Activated CD4-positive, alpha-beta T cell treated with anti-CD3 and anti-CD28 coated beads for 24 hours (primary cell): ENCODE results near the gene HES7.
"Not testable (repeated sequence)": the region's sequence is repeated elsewhere in the genome, so short reads cannot be mapped to it uniquely, and the experiment has no call there.

ENCODE experiments used
- DNase-seq, 2 donors: peaks; one replicate each; pipeline ENCODE4 v3.0.0-alpha.2; 2020; ENCODE audit warnings: low read depth in 2 of 2

HES7 gene

GRCh38 chr17:8122422-8122923, 1.4 kb downstream of the HES7 start:
- no peak for DNase-seq

GRCh38 chr17:8121681-8122421, 2.1 kb downstream of the HES7 start:
- DNase-seq = no peak

DNA sequence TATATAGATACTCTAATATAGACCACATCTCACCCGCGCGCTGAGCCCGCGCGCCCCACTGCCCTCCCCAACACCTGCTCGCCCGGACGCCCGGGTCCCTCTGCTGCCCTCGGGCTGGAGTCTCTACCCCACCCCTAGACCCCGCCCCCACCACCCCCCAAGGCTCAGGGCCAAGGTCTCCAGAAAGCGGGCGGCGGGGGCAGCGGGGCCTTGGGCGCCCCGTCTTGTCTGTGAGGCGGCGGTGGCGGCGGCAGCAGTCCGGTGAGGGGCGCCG, 2.6 kb downstream of the HES7 start:
- no peak for DNase-seq

DNA sequence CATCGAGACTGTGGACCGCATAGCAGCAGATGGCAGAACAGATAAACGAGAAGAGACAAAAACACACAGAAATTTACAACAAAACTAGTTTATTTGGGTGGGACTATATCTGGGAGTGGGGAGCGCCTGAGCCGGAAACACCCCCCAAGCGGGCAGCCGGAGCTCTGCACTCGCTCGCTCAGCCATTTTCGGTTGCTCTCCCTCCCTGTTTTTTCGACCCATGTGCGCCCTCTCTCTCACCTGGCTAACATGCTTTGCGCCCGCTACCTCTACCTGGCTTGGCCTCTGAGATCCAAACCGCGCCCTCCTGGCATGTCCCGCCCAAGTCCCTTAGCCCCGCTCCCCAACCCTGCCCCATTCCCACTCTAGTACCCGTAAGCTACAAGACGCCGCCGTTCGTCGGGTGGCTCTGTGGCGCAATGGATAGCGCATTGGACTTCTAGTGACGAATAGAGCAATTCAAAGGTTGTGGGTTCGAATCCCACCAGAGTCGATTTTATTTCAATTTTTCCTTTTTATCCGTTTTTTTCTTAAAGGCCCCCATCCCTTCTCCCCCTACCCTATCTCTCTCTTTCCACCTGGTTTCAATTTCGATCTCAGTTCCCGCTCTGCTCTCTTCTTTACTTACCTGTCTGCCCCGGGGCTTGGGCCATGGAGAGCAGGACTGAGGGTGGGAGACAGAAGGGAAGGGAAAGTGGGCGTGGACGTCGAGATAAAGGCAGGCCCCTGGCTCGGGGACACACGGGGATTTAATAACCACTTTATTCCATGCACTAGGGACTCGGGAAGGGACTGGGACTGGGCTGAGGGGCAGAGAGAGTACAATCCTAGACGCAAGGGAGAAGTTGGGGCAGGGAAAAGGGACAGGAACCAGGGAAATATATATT, 3.1 kb downstream of the HES7 start:
- DNase-seq = peak; percentile 75 to 78

DNA sequence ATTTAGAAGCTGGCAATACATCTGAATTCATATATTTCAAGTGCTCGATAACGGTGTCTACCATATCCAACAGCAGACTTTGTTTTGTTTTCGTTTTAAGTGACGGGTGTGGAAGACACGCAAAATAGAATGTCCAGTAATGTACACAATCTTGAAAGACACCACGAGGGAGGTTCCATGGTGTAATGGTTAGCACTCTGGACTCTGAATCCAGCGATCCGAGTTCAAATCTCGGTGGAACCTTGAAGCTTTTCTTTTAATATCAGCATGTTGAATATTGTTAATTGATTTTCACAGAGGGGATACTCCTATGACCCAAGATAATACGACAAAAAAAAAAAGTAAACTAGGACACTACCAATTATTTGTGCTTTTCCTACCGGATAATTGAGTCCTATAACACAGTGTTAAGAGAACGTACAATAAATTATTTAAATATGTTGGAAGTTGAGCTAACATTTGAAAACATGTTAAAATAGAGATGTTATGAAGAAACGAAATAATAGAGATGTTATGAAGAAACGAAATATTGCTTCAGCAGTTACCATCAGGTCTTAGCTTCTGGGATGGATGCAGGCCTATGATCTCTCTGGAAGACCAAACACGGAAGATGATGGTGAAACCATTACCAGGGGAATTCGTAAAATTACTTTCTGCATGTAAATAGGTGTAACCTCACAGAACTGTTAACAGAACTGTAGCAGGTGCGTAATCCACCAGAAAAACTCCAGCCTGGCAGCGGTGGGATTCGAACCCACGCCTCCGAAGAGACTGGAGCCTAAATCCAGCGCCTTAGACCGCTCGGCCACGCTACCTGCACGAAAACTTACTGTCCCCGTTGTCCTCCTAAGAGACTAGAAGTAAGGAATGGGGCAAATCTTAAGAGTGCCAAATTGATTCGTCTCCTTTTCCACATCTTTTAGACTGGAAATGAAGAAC, 4.1 kb downstream of the HES7 start:
- DNase-seq = peak; percentile 88 to 94

- DNase-seq = peak; percentile 80 to 81
Observed at GRCh38 chr17:8118769-8119580, 4.9 kb downstream of the HES7 start.

DNA sequence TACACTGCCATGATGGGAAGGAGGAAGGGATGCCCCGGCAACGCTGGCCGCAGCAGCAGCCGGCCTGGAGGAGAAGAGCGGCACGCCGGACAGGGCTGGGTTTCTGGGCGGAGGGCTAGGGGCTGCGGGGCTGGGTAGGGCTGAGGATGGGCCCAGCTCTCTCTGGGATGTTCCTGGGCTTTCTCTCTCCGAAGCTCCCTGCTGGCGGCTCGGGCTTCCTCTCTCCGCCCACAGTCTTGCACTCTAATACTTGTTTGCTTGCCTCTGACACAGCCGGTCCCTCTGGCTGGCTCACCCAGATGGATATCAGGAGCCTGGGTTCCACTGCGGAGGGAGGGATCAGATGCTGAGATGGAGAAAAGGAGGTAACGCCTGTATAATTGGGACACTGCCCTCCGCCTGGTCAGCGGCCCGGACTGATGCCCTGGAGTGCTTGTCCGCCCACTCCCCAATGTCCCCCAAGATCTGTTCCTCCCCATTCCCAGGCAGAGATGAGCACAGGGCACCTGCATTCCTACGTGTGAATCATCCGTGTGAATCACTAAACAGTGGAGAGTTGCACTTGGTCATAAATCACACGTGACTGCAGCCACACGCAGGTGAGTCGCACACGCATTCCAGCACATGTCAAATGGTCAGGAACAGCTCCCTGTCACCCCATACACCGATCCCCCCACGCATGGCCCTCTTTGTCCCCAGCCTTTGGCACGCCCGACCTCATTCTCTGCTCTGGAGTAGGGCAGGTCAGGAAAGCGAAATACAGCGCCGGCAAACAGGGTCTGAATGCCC, 5.7 kb downstream of the HES7 start, which contains the start of gene ALOXE3:
Gene ALOXE3, minus strand, starts transcription at position 535 of the 789 bp plus-strand sequence. Its CDS starts 524 bp downstream, at position 11.
- no peak for DNase-seq

- no peak for DNase-seq
Observed at GRCh38 chr17:8117367-8117979, 6.4 kb downstream of the HES7 start.

DNA sequence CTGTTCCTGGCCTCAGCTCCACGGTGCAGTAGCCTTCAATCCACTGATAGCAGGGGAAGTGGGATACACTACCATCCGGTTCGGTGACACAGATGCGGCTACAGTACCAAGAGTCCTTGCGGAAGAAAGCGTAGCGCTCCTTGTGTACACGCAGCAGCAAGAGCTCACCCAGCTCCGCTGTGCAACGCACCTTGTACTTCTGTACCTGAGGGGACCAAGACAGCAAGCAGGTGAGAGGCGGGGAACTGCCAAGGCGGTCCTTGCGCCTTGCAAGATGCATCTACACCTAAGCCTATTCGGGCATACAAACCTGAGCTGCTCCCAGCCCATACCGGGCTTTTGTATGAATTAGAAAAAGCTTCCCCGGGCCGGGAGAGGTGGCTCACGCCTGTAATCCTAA, 7.1 kb downstream of the HES7 start:
- DNase-seq = no peak

DNA sequence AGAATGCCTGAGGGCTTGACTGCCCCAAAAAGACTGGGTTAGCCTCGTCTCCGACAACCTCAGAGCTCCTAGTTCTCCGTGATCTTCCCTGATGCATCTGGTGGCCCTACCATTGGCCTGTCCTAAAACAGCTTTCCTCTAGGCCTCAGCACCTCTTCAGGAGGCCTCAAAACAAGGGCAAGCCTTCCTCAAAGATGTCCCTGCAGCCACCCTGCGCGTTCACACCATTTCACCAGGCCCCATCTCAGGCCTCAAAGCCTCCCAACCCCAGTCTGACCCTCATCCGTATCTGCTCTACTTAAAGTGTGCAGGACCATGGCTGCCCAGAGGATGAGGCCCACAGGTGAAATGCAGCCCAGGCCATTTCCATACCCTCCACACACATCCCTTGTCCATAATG, 13.0 kb downstream of the HES7 start:
- DNase-seq = no peak

DNA sequence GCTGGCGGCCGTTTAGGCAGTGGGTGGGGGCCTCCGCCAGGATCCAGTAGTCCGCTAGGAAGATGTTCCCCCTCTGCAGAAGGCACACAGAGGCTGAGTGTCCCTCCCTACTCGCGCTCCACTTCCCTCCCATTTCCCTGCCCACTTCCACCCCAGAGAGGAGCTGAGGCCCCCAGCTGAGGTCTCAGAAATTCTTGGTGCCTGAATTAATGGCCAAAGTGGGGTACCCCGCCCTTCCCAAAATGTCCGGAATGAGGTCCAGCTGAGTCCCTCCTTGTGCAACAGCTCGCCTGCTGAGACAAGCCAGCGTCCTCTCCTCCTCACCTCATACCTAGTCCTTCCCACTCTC, 13.5 kb downstream of the HES7 start:
- no peak for DNase-seq

- DNase-seq = peak; percentile 71 to 78
Observed at GRCh38 chr17:8109661-8110455, 14.0 kb downstream of the HES7 start.

- no peak for DNase-seq
Observed at GRCh38 chr17:8108972-8109660, 14.8 kb downstream of the HES7 start.

GRCh38 chr17:8106980-8107379, 16.9 kb downstream of the HES7 start:
- not testable (repeated sequence) for DNase-seq

GRCh38 chr17:8105957-8106398, 17.9 kb downstream of the HES7 start:
- no peak for DNase-seq

DNA sequence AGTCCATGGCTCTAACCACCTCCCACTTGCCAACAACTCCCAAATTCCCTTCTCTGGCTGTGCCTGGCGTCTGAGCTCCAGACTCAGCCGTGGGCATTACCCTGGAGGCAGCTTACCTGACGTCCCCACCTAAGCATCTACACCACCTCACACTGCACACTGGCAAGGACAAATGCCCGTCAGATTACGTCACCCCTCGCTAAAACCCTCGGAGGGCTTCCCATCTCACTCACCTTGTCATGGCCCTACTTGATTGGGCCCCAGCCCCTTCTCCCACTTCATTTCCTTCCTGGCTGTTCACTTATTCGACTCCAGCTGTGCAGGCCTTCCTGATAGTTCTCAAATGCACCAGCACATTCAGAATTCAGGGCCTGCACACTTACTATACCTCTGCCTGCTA, 19.0 kb downstream of the HES7 start:
- DNase-seq = no peak

DNA sequence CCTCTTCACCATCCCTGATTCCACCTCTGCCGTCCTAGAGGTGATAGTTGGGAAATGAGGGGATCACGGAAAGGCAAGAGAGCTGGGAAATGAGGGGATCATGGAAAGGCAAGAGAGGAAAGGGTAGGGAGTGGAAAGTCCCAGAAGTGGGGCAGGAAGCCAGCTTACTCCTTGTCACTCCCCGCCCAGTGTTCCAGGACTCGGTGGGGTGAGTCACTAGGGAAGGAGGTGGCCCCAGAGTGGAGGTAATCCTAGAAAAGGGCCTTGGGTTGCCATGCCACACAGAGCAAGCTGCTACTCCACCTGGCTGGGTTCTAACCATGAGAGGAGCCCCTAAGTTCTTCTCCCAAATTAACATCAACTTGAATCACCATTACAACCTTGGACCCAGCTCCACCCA, 20.4 kb downstream of the HES7 start:
- DNase-seq = no peak

- DNase-seq = no peak
Observed at GRCh38 chr17:8101721-8102120, 22.2 kb downstream of the HES7 start.
